PC-3 (cell line): ENCODE data around the gene MAD1L1. TPM values are rescaled to one million over a fixed set of nuclear protein-coding genes. Genes with fewer than 3 reads are reported as not detected.

Experiments used
- ATAC-seq: fragments of 200-7000 bp; cut with Tn5 transposase; 2 replicates; pipeline ENCODE4 v1.9.1; 2020; ENCODE audit warnings: mild to moderate bottlenecking, moderate library complexity
- BruUV-seq: library from RNA; stranded (reverse); fragments of 400-500 nt; replicated peaks from 2 replicates; lab custom pipeline; 2021; lab: Mats Ljungman, UMichigan
- CTCF ChIA-PET: fragments of 300-600 bp; sonication (Branson Sonifier 250); formaldehyde crosslinking; loops from one replicate; lab custom pipeline; 2022; ENCODE audit warnings: antibody characterized with exemption; lab: Charles Lee
- POLR2A ChIA-PET: fragments of 300-600 bp; sonication (Branson Sonifier 250); formaldehyde crosslinking; loops from one replicate; lab custom pipeline; 2022; ENCODE audit warnings: antibody characterized with exemption; ENCODE audit not compliant: unreplicated experiment; lab: Charles Lee
- DNase-seq: peaks from one replicate; pipeline ENCODE4 v3.0.0-alpha.2; 2015
- H2AFZ ChIP-seq: fragments of 300-600 bp; sonication (generic); 2 replicates; pipeline ENCODE4 v1.6.0; 2016; ENCODE audit warnings: antibody characterized with exemption, low read length
- H3F3A ChIP-seq: fragments of 300-600 bp; sonication (generic); one replicate; pipeline ENCODE4 v1.6.0; 2017; ENCODE audit warnings: antibody characterized with exemption, low read length, control low read depth, mild to moderate bottlenecking; ENCODE audit not compliant: unreplicated experiment
- H3K27ac ChIP-seq: fragments of 300-600 bp; sonication (generic); 2 replicates; pipeline ENCODE4 v1.5.1; 2016; ENCODE audit warnings: mild to moderate bottlenecking, low read length
- H3K27me3 ChIP-seq: fragments of 300-600 bp; sonication (generic); 2 replicates; pipeline ENCODE4 v1.6.1; 2016; ENCODE audit warnings: low read length, mixed read lengths
- H3K36me3 ChIP-seq: fragments of 300-600 bp; sonication (generic); 2 replicates; pipeline ENCODE4 v1.6.1; 2016; ENCODE audit warnings: low read depth, mixed run types, low read length, mixed read lengths
- H3K4me1 ChIP-seq: fragments of 300-600 bp; sonication (generic); 2 replicates; pipeline ENCODE4 v1.5.1; 2016; ENCODE audit warnings: low read length; ENCODE audit not compliant: insufficient read depth
- H3K4me2 ChIP-seq: fragments of 300-600 bp; sonication (generic); 2 replicates; pipeline ENCODE4 v1.6.0; 2016; ENCODE audit warnings: low read length
- H3K4me3 ChIP-seq: fragments of 300-600 bp; sonication (generic); 2 replicates; pipeline ENCODE4 v1.5.1; 2016; ENCODE audit warnings: mild to moderate bottlenecking, low read length, mixed read lengths
- H3K79me2 ChIP-seq: fragments of 300-600 bp; sonication (generic); 2 replicates; pipeline ENCODE4 v1.6.1; 2017; ENCODE audit warnings: low read length, mixed read lengths
- H3K9ac ChIP-seq: fragments of 300-600 bp; sonication (generic); 2 replicates; pipeline ENCODE4 v1.6.0; 2016; ENCODE audit warnings: mild to moderate bottlenecking, low read length
- H3K9me2 ChIP-seq: fragments of 300-600 bp; sonication (generic); replicated peaks from 2 replicates; pipeline ENCODE4 v1.6.1; 2016; ENCODE audit warnings: mixed run types, low read length, mixed read lengths
- H3K9me3 ChIP-seq: fragments of 300-600 bp; sonication (generic); 2 replicates; pipeline ENCODE4 v1.6.1; 2016; ENCODE audit warnings: low read length, mixed read lengths
- H4K20me1 ChIP-seq: fragments of 300-600 bp; sonication (generic); 2 replicates; pipeline ENCODE4 v1.6.1; 2016; ENCODE audit warnings: low read length, mixed read lengths
- EZH2 ChIP-seq: fragments of 300-600 bp; sonication (generic); IDR thresholded peaks from one replicate; pipeline ENCODE4 v1.6.1; 2017; ENCODE audit warnings: antibody characterized with exemption, mild to moderate bottlenecking, low read length; ENCODE audit not compliant: unreplicated experiment
- EZH2phosphoT487 ChIP-seq: fragments of 300-600 bp; sonication (generic); IDR thresholded peaks from 2 replicates; pipeline ENCODE4 v1.6.1; 2018; ENCODE audit warnings: mild to moderate bottlenecking, antibody characterized with exemption, low read length, borderline replicate concordance
- intact Hi-C: fragments of 100-400 bp; cut with micrococcal nuclease; formaldehyde crosslinking; loops from 2 replicates; pipeline ENCODE4 v1.9.0; 2023
- total RNA-seq: library from RNA; depleted of rRNA; stranded (reverse); fragments of >200 nt; gene quantifications from 2 replicates; pipeline ENCODE4 v1.2.3, GENCODE V29; 2014
- TF ChIP-seq, protein P1 (sequence below): fragments of 300-600 bp; sonication (generic); conservative IDR thresholded peaks from 2 replicates; pipeline ENCODE4 v1.5.1; 2017; ENCODE audit warnings: antibody characterized with exemption, low read depth, mild to moderate bottlenecking, low read length

Gene MAD1L1
- total RNA-seq, 1 experiment from 2014 or later: 88.4 TPM

DNA sequence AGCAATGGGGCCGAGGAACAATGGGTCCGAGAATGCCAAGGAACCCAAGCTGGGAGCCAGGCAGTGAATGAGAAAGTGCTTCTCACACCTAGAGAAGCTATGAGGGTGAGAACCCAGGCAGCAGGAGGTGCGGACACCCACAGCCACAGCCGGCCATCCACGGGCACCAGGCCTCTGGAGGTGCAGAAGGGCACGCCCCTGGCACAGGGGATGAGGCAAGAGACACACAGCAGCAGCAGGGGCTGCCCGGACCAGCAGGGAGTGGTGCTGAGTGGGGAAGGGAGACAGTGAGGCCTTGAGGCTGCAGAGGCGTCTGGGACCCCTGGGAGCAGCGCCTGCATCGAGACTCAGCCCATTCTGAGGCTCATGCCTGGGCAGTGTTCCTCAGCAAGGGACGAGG lies 135.3 kb downstream of the MAD1L1 start:
- ATAC-seq: no peak

DNA sequence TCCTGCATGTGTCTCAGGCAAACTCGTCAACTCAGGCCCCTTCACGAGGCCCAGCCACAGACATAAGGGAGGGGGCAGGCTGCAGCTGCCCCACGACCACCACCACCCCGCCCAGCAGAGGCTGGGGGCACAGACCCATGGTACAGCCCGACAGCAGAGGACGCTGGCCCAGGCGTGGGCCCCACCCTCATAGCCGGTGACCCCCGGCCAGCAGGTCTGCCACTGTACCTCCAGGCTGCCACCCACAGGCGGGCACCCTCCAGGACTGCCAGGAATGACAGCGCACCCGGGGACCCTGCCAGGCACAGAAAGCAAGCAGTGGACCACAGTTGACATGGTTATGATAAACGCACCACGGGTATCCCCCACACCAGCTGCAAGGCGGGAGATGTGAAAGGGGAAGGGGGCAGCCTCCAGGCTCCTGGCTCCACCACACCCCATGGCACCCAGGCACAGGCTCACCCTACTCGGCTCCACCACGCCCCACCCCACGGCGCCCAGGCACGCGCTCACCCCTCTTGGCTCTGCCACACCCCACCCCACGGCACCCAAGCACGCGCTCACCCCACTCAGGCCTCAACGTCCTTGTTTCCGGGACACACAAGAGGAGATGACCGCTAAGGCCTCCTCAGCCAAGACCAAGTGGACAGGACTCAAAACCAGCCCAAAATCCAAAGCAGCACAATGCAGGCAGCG lies 135.9 kb downstream of the MAD1L1 start:
- intact Hi-C loops: no loop called here
- no peak for TF ChIP-seq EZH2
- TF ChIP-seq EZH2phosphoT487: no peak
- TF ChIP-seq, protein P1, sequence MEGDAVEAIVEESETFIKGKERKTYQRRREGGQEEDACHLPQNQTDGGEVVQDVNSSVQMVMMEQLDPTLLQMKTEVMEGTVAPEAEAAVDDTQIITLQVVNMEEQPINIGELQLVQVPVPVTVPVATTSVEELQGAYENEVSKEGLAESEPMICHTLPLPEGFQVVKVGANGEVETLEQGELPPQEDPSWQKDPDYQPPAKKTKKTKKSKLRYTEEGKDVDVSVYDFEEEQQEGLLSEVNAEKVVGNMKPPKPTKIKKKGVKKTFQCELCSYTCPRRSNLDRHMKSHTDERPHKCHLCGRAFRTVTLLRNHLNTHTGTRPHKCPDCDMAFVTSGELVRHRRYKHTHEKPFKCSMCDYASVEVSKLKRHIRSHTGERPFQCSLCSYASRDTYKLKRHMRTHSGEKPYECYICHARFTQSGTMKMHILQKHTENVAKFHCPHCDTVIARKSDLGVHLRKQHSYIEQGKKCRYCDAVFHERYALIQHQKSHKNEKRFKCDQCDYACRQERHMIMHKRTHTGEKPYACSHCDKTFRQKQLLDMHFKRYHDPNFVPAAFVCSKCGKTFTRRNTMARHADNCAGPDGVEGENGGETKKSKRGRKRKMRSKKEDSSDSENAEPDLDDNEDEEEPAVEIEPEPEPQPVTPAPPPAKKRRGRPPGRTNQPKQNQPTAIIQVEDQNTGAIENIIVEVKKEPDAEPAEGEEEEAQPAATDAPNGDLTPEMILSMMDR: no peak
- Histone ChIP-seq H3K27ac (no peak overlapping the region), H3K9me3 (no peaks in the 10 kb centered on the region), H3K27me3 (no peaks in the 10 kb centered on the region), H2AFZ (no peak overlapping the region), H3K36me3 (no peaks in the 10 kb centered on the region), H3F3A (no peaks in the 10 kb centered on the region), H3K9me2 (no peaks in the 10 kb centered on the region), H3K4me2 (no peak overlapping the region), H3K79me2 (no peaks in the 10 kb centered on the region), H4K20me1 (no peaks in the 10 kb centered on the region), H3K4me1 (no peaks in the 10 kb centered on the region), H3K9ac (no peak overlapping the region), H3K4me3 (no peak overlapping the region)
- ChIA-PET POLR2A (no interaction called here), CTCF (no interaction called here)
- no TSS peak for BruUV-seq
- DNase-seq (no peak), ATAC-seq (no peak)

More for the DNA sequence above, 135.3 kb downstream of the MAD1L1 start:
- CTCF ChIA-PET: no interaction called here
- Histone ChIP-seq H3K4me1 (no peaks in the 10 kb centered on the region), H3K36me3 (no peaks in the 10 kb centered on the region), H3K9ac (no peak overlapping the region), H3K27me3 (no peaks in the 10 kb centered on the region), H3K79me2 (no peaks in the 10 kb centered on the region), H3K9me2 (no peaks in the 10 kb centered on the region), H3K4me3 (no peak overlapping the region), H3F3A (no peaks in the 10 kb centered on the region), H4K20me1 (no peaks in the 10 kb centered on the region), H2AFZ (no peak overlapping the region), H3K9me3 (no peaks in the 10 kb centered on the region), H3K27ac (no peak overlapping the region), H3K4me2 (no peak overlapping the region)
- DNase-seq: no peak
- TF ChIP-seq EZH2 (no peak), EZH2phosphoT487 (no peak)
- TF ChIP-seq, protein P1: no peak
- intact Hi-C loops: no loop called here
- no TSS peak for BruUV-seq
- POLR2A ChIA-PET: no interaction called here

DNA sequence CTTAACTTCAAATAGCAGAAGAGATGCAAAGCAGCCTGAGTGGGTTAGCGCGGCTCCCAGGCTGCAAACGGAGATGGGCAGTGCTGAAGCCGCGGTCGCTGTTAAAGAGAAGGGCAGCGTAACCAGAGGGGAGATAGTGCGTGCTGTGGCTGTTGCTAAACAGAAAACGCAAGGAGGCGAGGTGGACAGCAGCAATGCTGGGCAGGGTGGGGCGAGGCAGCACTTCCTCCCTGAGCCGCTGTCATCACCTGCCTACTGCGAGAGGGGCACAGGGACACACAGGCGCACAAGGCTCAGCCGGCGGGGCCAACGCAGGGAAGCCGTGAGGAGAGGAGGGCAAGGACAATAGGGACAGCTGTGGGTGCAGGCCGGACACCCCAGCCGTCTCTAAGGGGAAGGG lies 137.3 kb downstream of the MAD1L1 start:
- intact Hi-C loops: no loop called here
- no peak overlapping the region for H3K27ac ChIP-seq
- no peaks in the 10 kb centered on the region for H3K27me3 ChIP-seq
- no peak overlapping the region for H3K9ac ChIP-seq
- TF ChIP-seq, protein P1: no peak
- TF ChIP-seq EZH2 (no peak), EZH2phosphoT487 (no peak)
- no peaks in the 10 kb centered on the region for H4K20me1 ChIP-seq
- H3K4me1 ChIP-seq: no peaks in the 10 kb centered on the region
- H3F3A ChIP-seq: no peaks in the 10 kb centered on the region
- H3K36me3 ChIP-seq: no peaks in the 10 kb centered on the region
- POLR2A ChIA-PET: no interaction called here
- DNase-seq: no peak
- H3K79me2 ChIP-seq: no peaks in the 10 kb centered on the region
- H3K9me3 ChIP-seq: no peaks in the 10 kb centered on the region
- H2AFZ ChIP-seq: no peak overlapping the region
- CTCF ChIA-PET: no interaction called here
- ATAC-seq: no peak
- no TSS peak for BruUV-seq
- no peak overlapping the region for H3K4me2 ChIP-seq
- H3K9me2 ChIP-seq: no peaks in the 10 kb centered on the region
- no peak overlapping the region for H3K4me3 ChIP-seq
